HL-60/S4 treated with retinoic acid at 250 ng/mL for 4 days and 3 days (cell line): ENCODE results near the gene MRPL18.
"Not testable (repeated sequence)": the region's sequence is repeated elsewhere in the genome, so short reads cannot be mapped to it uniquely, and the experiment has no call there.

Experiments used
- in situ Hi-C: fragments of 300-500 bp; cut with MboI; formaldehyde crosslinking; loops from 2 replicates; pipeline ENCODE4 v1.7.0; 2022; ENCODE audit warnings: low sequenced_read_pairs

MRPL18 gene

DNA sequence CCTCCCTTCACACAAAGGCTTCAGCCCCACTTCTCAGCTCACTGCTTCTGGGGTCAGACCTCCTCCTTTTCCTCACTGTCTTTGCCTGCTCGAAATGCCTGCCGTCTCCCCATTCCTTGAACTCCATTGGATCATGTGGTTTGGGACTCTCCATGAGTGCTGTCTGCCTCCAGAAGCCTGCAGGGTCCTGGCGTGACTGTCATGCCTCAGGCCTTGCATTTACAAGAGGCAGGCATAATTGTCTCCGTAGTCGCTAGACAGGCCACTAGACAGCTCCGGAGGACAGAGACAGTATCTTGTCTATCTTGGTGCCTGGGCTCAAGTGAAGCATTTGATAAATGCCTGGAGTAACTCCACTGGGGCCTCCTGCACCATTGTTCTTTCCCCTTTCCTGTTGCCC is 25.1 kb downstream of the MRPL18 start:
- in situ Hi-C loops = no loop called here

DNA sequence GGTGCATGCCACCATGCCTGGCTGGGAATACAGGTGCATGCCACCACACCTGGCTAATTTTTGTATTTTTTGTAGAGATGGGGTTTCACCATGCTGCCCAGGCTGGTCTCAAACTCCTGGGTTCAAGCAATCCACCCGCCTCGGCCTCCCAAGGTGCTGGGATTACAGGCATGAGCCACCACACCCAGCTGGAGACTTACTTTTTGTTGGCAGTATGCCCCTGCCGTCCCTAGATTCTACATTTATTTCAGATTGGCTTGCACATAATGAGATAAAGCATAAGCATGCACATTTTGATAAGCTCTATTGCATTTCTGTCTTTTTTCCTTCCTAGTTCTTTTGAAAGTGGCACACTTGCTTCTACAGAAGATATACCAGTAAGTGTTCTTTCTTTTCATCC is 26.5 kb downstream of the MRPL18 start:
- in situ Hi-C loops = not testable (repeated sequence)

DNA sequence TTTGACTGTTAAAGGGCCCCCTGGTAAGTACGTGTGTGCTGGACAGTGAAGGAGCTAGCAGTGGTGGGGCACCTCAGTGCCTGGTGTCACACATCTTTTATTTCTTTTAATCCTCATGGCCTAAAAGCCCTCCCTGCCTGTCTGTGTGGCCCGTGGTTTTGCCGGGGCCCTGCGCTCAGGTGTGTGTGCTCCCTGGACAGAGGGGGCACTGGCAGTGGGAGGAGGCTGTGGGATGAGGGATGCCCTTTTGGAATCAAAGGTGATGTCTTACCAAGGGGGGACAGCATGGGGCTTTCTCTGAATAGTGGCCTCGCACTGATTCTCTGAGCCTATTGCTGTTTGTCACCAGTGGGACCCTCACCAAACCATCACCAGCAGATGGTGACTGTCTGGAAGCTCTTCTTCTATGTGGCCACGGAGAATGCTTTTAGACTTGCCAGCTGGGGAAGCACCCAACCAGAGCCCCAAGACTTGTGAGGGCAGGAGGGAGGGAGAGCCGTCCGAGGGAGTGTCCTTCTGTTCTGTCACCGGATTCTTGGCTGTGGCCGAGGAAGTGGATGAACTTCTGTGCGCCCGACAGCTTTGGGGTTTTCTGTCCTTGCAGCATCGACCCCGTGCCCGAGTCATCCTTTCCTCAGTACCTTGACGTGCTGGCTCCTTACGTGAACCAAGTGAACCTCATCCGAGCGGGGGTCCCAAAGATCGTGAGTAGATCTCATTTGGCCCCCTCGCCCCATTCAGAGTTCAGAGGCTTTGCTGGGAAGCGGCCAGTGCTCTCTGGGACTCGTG is 27.9 kb downstream of the MRPL18 start:
- in situ Hi-C loops = no loop called here

DNA sequence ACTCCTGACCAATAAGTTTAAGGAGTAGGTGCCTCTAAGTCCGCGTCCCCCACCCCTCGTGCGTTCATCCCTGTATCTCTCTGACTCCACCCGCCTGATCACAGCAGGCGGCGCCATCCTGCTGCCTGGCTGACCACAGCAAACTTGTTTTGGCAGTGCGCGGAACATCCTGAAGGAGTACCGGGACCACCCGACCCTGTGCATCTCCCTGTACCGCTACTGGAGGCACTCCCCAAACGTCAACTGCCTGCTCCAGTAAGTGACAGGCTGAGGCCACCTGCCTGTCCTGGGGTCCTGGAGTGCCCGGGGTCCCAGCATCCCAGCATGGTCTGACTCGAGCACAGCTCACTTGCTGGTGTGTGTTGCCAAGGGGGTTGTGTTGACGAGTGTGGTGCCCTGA is 28.8 kb downstream of the MRPL18 start:
- in situ Hi-C loops = no loop called here

DNA sequence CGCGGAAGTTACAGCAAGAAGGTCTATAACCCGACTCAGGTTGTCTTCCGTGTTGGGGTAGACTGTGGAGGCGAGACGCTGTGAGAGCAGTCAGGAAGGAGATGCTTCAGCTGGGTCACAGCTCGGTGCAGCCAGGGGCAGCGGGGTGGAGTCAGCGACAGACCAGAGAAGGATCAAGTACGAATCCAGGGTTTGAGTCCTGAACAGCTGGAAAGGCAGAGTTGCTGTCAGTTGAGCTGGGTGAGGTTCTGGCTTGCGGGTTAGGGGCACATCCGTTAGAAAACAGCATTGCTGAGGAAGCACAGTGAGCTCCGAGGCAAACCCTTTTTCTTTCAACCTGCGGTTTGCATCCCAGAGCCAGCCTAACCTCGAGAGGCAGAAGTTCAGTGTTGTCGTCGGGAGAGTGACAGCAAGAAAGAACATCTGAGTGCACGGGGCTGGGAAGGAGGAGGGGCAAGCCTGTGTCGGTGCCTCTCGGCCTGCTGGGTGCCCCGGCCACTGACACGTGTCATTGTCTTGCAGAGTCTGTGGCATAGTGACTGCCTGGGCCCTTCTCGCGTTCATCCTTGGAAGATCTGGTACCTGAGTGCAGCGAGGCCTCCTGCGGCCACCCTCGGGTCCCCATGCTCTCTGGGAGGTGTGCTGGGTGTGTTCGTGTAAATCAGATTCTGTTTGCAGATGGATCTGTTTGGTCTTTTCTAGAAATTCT is 29.8 kb downstream of the MRPL18 start:
- in situ Hi-C loops = no loop called here

DNA sequence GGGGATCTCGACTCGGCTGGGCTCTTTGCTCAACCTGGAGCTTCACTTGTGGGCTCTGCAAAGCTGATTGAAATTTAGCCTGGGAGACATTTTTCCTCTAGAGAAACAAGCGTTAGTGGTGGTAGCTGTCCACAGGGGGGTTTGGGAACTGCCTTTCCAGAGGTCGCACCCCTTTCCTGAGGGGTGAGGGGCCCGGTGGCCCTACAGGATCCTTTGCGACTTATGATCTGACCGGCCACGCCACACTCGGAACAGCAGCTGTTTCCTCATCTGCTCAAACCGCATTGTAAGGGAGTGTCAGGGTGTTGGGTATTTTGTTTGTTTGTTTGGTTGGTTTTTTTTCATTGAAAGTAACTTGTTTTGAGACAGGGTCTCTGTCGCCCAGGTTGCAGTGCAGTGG is 30.9 kb downstream of the MRPL18 start:
- in situ Hi-C loops = no loop called here

DNA sequence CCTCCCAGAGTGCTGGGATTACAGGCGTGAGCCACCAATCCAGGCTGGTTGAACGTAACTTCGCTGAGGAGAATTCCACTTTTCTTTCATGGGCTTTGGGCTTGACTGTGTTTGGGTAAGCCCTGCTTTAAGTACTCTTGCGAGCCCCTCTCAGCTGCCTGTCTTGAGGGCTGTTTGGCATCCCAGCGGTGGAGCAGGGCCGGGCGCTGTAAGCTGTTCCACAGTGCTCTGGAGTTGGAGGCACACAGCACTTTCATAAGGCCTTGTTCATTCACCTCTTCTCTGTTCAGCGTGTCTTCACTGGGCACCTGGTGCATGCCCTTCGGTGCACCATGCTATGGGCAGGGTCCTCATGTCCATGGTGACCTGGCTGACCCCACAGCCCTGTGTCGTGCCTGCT is 31.5 kb downstream of the MRPL18 start:
- in situ Hi-C loops = no loop called here

DNA sequence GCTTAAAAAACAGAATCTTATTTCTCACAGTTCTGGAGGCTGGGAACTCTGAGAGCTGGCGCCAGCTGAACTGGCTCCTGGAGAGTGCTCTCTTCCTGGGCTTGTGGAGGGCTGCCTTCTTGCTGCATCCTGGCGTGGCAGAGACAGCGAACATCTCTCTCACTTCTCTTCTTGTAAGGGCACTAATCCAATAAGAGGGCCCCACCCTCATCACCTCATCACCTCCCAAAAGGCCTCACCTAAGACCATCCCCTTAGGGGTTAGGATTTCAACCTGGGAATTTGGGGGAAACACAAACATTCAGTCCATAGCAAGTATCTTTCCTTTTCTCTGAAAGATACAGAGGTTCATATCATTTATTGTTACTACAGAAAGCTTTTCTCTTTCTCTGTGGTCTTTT is 33.7 kb downstream of the MRPL18 start:
- in situ Hi-C loops = no loop called here

DNA sequence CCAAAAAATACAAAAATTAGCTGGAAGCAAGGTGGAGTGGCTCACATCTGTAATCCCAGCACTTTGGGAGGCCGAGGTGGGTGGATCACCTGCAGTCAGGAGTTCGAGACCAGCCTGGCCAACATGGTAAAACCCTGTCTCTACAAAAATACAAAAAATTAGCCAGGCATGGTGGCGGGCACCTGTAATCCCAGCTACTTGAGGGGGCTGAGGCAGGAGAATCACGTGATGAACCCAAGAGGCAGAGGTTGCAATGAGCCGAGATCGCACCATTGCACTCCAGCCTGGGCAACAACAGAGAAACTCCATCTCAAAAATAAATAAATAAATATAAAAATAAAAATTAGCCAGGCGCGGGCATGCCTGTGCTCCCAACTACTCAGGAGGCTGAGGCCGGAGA is 34.4 kb downstream of the MRPL18 start:
- in situ Hi-C loops = not testable (repeated sequence)

DNA sequence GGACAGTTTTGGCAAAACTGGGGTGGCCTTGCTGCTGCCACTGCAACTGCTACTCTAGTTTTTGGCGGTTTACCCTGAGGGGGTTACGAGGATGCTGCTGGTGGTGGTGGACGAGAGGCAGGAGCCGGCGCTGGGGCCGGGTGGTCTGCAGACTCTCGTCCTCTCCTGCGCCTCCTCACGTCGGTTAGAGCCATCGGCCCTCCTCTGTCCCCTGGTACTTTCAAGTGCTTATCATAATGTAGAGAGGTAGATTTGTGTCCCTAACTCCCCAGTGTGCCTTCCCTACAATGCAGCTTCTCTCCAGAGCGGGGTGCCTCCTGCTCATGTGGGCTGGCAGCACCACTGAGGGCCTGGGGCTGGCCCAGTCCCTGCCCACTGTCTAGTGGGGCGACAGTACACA is 35.7 kb downstream of the MRPL18 start:
- in situ Hi-C loops = no loop called here

DNA sequence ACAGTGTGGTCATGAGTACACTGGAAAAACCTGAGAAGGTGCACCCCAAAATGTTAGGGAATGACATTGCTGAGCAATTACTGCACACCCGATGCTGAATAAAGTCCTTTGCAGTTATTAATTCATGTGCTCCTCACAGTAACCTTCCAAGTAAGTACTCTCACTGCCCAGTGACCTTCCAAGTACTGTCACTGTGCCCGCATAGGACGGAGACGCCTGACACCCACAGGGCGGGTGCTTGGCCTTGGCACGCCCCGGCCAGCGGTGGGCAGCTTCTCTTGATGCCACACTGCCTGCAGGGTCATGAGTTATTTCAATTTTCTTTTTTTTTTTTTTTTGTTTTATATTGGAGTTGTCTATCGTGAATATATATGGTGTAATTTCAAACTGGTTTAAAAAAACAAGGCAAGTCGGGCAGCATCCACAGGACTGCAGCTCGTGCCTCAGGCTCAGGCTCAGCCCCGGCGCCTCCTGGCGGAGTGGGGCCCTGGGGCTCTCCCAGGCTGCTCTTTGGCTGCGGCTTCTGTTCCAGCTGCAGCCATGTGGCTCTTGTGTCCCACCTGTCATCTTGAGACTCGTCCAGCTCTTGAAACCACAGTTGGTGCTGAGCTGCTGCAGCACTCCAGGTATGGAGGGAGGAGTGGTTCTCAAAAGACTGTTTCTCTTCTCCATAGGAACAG is 36.8 kb downstream of the MRPL18 start:
- in situ Hi-C loops = no loop called here

DNA sequence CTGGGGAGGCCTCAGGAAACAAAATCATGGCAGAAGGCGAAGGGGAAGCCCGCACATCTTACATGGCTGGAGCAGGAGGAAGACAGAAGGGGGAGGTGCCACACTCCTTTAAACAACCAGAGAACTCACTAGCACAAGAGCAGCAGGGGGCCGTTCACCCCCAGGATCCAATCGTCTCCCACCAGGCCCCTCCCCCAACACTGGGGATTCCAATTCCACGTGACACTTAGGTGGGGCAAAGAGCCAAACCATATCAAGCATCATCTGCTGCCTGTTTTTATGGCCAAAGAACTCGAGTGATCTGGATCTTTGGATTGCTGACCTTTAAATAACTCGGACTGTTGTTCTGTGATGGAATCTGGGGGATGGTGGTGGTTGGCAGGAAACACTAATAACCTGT is 37.8 kb downstream of the MRPL18 start:
- in situ Hi-C loops = no loop called here

DNA sequence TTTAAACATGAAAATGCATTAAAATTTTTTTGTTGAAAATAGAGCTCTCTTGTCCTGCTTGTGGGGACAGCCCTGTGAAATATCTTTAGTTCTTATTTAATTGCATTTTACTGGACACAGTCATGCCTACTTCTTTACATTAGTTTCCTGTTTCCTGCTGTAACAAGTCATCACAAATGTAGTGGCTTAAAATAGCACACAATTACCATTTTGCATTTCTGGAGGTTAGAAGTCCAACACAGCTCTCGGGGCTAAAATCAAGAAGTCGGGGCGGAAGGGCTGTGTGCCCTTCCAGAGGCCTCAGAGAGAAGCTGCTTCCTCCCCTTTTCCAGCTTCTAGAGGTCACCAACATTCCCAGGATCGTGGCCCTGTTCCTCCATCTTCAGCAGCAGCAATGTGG is 39.3 kb downstream of the MRPL18 start:
- in situ Hi-C loops = no loop called here

DNA sequence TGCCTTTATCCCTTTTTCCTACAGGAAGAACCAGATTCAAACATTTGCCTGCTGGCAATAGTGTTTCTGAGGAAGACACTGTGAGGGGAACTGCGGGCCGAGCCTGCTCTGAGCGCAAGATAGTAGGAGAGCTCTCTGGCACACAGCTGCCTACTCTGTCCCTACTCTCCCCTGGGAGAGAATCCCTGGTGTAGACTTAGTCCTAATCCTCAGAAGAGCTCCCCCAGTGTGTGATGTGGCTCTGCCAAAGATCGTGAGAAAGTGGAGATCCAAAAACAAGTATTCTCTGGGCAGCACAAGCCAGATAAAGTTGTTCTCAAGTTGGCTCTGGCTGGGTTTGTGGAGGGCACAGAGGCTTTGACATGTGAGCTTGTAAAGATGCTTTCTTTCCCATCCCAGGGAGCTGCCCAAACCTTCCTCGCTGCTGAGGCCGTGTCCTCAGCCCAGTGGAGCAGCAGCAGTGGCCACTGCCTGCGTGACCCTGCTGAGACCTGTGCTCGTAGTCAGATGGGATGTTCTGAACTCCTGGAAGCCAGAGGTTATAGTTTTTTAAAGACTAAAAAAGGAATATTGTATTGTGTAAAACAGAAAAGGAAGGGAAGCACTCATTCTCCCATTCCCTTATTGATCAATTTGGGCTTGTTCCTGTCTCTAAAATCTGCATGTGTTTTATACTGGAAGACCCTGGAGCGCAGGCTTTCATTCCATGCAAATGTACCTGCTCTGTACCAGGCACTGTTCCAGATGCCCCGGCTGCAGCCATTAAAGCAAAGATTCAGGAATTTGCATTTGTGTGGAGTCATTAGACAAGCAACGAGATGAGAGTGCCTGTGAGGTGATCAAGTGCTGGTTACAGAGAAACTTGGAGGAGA is 40.5 kb downstream of the MRPL18 start:
- in situ Hi-C loops = no loop called here

DNA sequence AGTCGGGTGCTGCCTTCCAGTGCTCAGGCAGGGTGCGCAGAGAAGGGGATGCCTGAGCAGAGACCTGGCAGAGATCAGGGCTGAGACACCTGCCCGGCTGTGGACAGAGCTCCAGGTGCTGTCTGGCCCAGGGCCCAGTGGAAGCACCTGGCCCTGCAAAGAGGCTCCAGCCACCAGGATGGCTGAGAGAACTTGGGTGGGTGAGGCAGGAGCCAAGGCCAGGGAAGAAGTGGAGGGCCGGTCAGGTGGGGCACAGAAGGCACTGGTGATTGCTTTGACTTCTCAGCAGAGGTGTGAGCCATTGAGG is 41.1 kb downstream of the MRPL18 start:
- in situ Hi-C loops = no loop called here

DNA sequence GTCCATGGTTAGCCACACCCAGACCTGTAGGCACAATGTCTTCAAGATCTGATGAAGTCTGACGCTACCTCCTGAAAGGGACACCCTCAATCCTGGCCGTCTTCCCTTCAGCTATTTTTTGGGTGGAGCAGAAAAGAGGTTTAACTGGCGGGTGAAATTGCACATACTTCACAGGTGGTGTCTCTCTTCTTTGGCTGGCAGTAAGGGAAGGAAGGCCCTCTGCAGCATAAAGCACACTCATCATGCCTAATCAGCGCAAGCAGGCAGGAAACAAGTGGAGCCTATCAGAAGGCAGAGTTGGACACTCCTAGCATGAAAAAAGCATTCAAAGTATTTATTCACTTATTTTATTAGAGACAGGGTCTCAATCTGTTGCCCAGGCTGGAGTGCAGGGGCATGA is 42.7 kb downstream of the MRPL18 start:
- in situ Hi-C loops = no loop called here

DNA sequence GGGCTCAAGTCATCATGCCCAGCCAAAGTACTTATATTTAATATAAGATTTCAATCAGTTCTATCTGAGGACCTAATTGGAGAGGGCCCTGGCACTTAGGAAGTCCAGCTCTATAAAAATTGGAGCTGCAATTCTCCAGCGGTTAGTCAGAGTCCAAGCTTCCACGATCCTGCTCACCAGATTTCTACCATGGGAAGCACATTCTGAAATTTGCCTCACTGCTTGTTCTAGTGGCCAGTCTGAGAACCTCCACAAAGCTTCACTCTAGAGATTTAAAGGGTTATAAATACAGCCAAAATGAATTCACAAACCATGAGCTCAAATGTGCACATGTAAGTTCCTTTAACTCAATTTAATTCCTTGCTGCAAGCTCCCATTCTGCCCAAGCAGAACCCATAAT is 43.3 kb downstream of the MRPL18 start:
- in situ Hi-C loops = no loop called here

DNA sequence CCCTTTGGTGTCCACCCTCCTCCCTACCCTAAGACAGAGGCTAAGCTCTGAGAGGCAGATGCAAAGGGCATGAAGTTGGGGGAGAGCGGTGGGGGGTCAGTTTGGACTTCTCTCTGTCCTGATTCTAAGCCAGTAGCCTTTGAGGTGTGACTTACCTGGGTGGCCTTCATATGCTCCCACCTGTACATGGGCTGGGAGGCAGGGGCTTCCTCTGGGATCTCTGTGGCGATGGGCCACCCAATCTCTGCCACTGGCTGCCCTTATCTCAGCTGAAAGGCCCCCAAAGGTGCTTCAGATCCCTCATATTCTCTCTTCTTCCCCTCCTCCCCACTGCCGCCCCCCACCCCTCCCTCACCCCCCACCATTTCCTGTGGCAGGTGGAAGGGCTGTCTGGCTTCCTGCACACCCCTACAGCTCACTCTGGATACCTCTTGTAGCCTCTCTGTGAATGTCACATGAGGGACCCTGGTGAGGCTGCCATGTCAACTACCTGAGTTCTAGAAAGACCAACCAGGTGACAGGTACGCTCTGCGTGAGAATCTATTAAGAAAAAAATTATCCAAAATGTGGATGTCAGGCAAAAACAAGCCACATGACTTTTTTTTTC is 43.8 kb downstream of the MRPL18 start:
- in situ Hi-C loops = no loop called here

DNA sequence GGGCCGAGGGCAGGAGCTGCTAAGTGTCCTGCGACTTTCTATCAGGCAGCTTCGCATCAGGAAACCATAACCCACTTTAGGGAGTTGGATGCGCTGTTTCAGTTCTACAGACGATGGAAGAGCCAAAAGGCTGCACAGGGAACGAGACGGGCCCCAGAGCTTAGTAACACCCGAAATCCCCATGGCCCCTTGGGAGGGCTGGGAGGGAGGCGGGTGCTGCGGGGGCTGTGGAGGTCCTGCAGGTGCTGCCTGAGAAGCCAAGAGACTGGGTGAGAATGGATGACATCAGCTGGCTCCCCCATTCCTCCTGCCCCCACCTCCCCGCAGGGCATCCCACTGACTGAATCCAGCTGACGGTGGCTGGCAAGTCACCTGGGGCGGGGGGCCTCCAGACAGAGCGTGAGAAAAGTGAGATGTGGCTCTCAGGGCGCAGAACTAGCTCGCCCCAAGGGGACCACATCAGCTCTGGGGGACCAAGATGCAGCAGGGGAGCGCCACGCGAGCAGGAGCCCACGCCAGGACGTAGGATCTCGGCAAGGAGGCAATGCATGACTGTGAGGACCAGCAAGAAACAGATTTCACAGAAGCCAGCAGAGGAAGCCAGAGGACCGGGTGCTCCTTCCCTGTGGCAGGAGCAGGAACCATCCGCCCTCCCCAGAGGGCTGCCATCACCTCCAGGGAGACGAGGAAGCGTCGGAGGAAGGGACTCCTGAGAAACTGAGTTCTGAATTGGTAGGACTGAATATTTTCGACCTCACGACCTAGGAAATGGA is 46.6 kb downstream of the MRPL18 start:
- in situ Hi-C loops = no loop called here

DNA sequence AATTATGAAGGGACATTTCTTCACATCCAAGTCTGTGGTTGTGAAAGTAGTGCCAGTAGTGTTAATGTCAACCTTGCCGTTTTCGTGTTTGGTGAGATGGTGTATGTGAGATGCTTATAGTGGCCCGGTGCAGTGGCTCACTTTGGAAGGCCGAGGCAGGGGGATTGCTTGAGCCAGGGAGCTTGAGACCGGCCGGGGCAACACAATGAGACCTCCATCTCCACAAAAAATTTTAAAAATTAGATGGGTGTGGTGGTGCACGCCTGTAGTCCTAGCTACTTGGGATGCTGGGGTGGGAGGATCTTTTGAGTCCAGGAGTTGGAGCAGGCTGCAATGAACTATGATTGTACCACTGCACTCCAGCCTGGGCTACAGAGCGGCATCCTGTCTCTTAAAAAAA is 47.2 kb downstream of the MRPL18 start:
- in situ Hi-C loops = no loop called here
